HAP-1 (cell line): Measurements from ENCODE around the gene PRKD1.

ENCODE experiments used
- DNase-seq, 2 experiments: peaks; one replicate each; pipeline ENCODE4 v3.0.0-alpha.2; 2016 to 2020; ENCODE audit warnings: low spot score in 2 of 2
- H3K27me3 ChIP-seq: fragments of 250-450 bp; sonication (Bioruptor Pico); 2 replicates; pipeline ENCODE4 v1.5.1; 2020; ENCODE audit warnings: low read depth, mild to moderate bottlenecking, moderate library complexity
- H3K36me3 ChIP-seq: fragments of 250-450 bp; sonication (Bioruptor Pico); replicated peaks from 2 replicates; pipeline ENCODE4 v1.5.1; 2020; ENCODE audit warnings: mild to moderate bottlenecking
- H3K4me1 ChIP-seq: fragments of 250-450 bp; sonication (Bioruptor Pico); 2 replicates; pipeline ENCODE4 v1.5.1; 2020; ENCODE audit warnings: mild to moderate bottlenecking
- H3K4me3 ChIP-seq: fragments of 250-450 bp; sonication (Bioruptor Pico); 2 replicates; pipeline ENCODE4 v1.5.1; 2020; ENCODE audit warnings: mild to moderate bottlenecking, moderate library complexity
- H3K9me3 ChIP-seq: fragments of 250-450 bp; sonication (Bioruptor Pico); 2 replicates; pipeline ENCODE4 v1.5.1; 2020; ENCODE audit warnings: mild to moderate bottlenecking, moderate library complexity
- in situ Hi-C: fragments of 300-500 bp; cut with MboI; formaldehyde crosslinking; loops from 3 replicates; pipeline ENCODE4 v1.14.3; 2020; ENCODE audit warnings: low sequenced_read_pairs, inconsistent platforms, mixed read lengths

The PRKD1 gene

GRCh38 chr14:29927376-29928116, at the start of gene PRKD1:
PRKD1 (minus strand) TSS chr14:29927847.
- no peaks in the 10 kb centered on the region for H3K27me3 ChIP-seq
- no peaks in the 10 kb centered on the region for H3K36me3 ChIP-seq
- H3K4me1 ChIP-seq = peaks cover 18% of the 10 kb centered on the region
- peak within 1 kb of the TSS; percentile 57 for H3K4me3 ChIP-seq
- in situ Hi-C loops = no loop called here
- H3K9me3 ChIP-seq = no peaks in the 10 kb centered on the region
- DNase-seq = peak; percentile 62 to 80

DNA sequence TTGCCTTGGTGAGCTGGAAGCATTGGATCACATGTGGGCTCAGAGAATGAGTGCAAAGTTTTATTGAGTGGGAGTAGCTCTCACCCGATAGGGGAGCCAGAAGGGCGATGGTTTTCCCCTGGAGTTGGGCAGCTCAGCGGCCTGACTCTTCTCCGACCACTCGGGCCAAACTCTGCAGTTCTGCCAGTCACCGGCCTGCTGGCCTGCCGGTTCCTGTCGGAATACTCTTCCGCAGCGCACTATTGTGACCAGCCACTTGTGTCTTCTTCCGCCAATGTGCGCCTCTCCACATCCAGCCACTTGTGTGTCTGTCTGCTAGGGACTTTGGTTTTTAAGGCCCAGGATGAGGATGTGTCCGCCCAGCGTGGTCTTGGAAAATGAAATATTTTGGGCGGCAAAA, 43.5 kb upstream of the PRKD1 start:
- Histone ChIP-seq H3K36me3 (no peaks in the 10 kb centered on the region), H3K4me3 (no peak overlapping the region), H3K27me3 (peaks cover 3% of the 10 kb centered on the region; the same call in 1 of the 2 replicates), H3K9me3 (no peaks in the 10 kb centered on the region), H3K4me1 (no peaks in the 10 kb centered on the region)
- in situ Hi-C loops = no loop called here
- no peak for DNase-seq

GRCh38 chr14:29955087-29955486, 27.4 kb upstream of the PRKD1 start:
- no peaks in the 10 kb centered on the region for H3K27me3 ChIP-seq
- H3K4me3 ChIP-seq = no peak overlapping the region
- H3K4me1 ChIP-seq = no peaks in the 10 kb centered on the region
- no peaks in the 10 kb centered on the region for H3K9me3 ChIP-seq
- in situ Hi-C loops = no loop called here
- no peak for DNase-seq
- H3K36me3 ChIP-seq = no peaks in the 10 kb centered on the region

DNA sequence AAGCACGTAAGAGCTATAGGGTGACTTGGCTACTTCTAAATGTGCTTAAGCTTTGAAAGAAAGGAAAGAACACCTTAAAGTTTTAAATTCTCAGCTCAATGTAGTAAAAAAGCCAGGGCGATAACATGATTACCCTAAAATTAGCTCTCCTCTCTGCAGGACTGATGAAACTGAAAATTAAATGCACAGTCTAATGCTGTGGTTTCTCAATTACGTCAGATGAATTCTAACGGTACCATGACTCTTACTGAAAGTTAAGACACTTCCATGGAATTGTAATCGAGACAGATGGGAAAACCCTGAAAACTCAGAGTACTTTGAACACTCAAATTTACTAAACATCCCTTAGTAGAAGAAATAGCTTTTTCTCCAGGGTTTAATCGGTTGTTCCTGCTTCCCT, 25.9 kb upstream of the PRKD1 start:
- Histone ChIP-seq H3K4me3 (no peak overlapping the region), H3K4me1 (no peaks in the 10 kb centered on the region), H3K36me3 (no peaks in the 10 kb centered on the region), H3K27me3 (no peaks in the 10 kb centered on the region), H3K9me3 (no peaks in the 10 kb centered on the region)
- no peak for DNase-seq
- in situ Hi-C loops = no loop called here

- Histone ChIP-seq H3K4me3 (no peak overlapping the region), H3K4me1 (no peaks in the 10 kb centered on the region; the same call in 1 of the 2 replicates), H3K9me3 (peaks cover 4% of the 10 kb centered on the region; the same call in 1 of the 2 replicates), H3K36me3 (no peaks in the 10 kb centered on the region), H3K27me3 (no peaks in the 10 kb centered on the region)
- in situ Hi-C loops = no loop called here
- no peak for DNase-seq
Measured at GRCh38 chr14:29944091-29944490, 16.4 kb upstream of the PRKD1 start.

- H3K36me3 ChIP-seq = no peaks in the 10 kb centered on the region
- in situ Hi-C loops = no loop called here
- no peaks in the 10 kb centered on the region for H3K27me3 ChIP-seq
- DNase-seq = no peak
- H3K9me3 ChIP-seq = peaks cover 4% of the 10 kb centered on the region; the same call in 1 of the 2 replicates
- H3K4me3 ChIP-seq = no peak overlapping the region
- H3K4me1 ChIP-seq = no peaks in the 10 kb centered on the region; the same call in 1 of the 2 replicates
Measured at GRCh38 chr14:29941401-29941800, 13.8 kb upstream of the PRKD1 start.

GRCh38 chr14:29940482-29940881, 12.8 kb upstream of the PRKD1 start:
- no peaks in the 10 kb centered on the region; the same call in 1 of the 2 replicates for H3K4me1 ChIP-seq
- H3K36me3 ChIP-seq = no peaks in the 10 kb centered on the region
- in situ Hi-C loops = no loop called here
- peaks cover 4% of the 10 kb centered on the region; the same call in 1 of the 2 replicates for H3K9me3 ChIP-seq
- DNase-seq = no peak
- H3K4me3 ChIP-seq = no peak overlapping the region
- no peaks in the 10 kb centered on the region for H3K27me3 ChIP-seq

GRCh38 chr14:29937116-29937515, 9.5 kb upstream of the PRKD1 start:
- Histone ChIP-seq H3K9me3 (no peaks in the 10 kb centered on the region), H3K27me3 (no peaks in the 10 kb centered on the region), H3K36me3 (no peaks in the 10 kb centered on the region), H3K4me3 (no peak overlapping the region), H3K4me1 (no peaks in the 10 kb centered on the region; the same call in 1 of the 2 replicates)
- DNase-seq = no peak
- in situ Hi-C loops = no loop called here

GRCh38 chr14:29930283-29930682, 2.6 kb upstream of the PRKD1 start:
- no peaks in the 10 kb centered on the region for H3K27me3 ChIP-seq
- H3K4me3 ChIP-seq = no peak overlapping the region
- no peaks in the 10 kb centered on the region for H3K36me3 ChIP-seq
- in situ Hi-C loops = no loop called here
- H3K4me1 ChIP-seq = peaks cover 6% of the 10 kb centered on the region
- H3K9me3 ChIP-seq = no peaks in the 10 kb centered on the region
- no peak for DNase-seq

- H3K27me3 ChIP-seq = no peaks in the 10 kb centered on the region
- H3K4me3 ChIP-seq = peak overlapping the region; percentile 26
- in situ Hi-C loops = no loop called here
- DNase-seq = no peak
- H3K36me3 ChIP-seq = no peaks in the 10 kb centered on the region
- H3K4me1 ChIP-seq = peaks cover 18% of the 10 kb centered on the region
- no peaks in the 10 kb centered on the region for H3K9me3 ChIP-seq
Measured at GRCh38 chr14:29928117-29928640, 532 bp upstream of the PRKD1 start.

DNA sequence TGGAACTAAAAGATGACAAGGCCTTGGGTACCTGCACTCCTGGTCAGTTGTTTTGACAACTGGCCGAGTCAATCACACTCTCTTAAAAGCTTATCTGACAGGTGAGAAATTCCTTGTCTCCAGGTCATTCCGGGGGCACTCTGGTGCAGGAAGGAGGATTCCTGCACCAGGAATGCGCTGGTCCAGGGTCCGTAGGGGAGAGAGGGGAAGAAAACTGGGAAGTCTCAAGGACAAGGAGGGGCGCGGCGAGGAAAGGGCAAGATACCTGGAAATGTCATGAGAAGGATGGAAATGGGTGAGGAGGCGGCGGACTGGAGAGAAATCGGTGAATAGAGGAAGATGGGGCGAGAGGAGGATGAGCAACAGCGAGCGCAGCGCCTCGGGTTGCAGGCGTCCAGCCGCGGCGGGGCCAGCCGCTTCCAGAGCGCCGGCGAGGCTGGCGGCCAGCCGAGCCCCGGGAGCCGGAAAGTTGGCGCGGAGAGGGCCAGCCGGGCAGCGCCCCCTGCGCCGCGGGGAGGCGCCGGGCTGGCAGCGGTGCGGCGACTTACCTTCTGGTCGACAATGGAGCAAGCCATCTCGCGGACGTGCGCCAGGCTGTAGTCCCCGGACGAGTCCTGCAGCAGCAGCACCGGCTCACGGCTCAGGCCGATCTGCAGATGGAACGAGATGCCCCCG, 809 bp downstream of the PRKD1 start:
- no peaks in the 10 kb centered on the region for H3K27me3 ChIP-seq
- peak; percentile 28 to 60 for DNase-seq
- no peaks in the 10 kb centered on the region for H3K9me3 ChIP-seq
- H3K4me3 ChIP-seq = peak overlapping the region; percentile 57
- H3K36me3 ChIP-seq = no peaks in the 10 kb centered on the region
- peaks cover 18% of the 10 kb centered on the region for H3K4me1 ChIP-seq
- in situ Hi-C loops = no loop called here

DNA sequence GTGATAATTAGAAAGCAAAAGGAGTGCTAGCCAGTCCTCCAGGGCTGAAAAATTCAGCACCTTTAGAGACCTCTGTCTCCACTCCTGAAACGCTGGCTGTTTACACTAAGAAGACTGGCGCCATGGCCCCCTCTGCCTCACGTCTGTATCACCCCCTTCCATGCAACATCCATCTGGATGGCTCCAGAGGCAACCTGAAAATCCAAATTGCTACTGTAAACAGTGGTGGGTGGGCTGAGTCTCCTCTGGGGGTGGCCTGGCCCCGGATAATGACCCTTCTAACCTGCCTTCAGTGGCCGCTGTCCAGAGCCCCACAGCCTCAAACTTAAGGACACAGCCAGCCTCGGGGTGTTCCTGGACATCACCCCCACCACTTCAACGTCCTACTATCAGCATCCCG, 1.4 kb downstream of the PRKD1 start:
- no peaks in the 10 kb centered on the region for H3K36me3 ChIP-seq
- H3K27me3 ChIP-seq = no peaks in the 10 kb centered on the region
- peak overlapping the region; percentile 57 for H3K4me3 ChIP-seq
- peaks cover 18% of the 10 kb centered on the region for H3K4me1 ChIP-seq
- in situ Hi-C loops = no loop called here
- no peaks in the 10 kb centered on the region for H3K9me3 ChIP-seq
- peak in 1 of 2 experiments; percentile 18 for DNase-seq

DNA sequence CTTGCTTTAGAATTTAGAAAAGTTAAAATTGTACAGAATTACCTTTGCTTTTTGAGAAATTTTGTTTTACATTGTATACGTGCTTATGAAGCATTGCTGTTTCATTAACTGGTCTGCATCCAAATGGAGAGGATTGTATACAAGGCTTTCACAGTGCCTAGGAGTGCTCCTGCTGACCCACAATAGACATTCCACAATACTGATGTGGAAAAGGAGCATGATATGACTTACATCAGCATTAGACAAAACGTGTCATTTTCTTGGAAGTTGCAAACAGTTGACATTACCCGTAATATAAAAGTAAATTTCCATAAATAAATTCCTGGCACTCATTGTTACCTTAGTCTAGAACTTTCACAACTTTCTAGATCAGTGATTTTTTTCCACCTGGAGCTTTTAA, 1.9 kb downstream of the PRKD1 start:
- Histone ChIP-seq H3K27me3 (no peaks in the 10 kb centered on the region), H3K4me1 (peaks cover 18% of the 10 kb centered on the region), H3K36me3 (no peaks in the 10 kb centered on the region), H3K4me3 (peak overlapping the region; percentile 57), H3K9me3 (no peaks in the 10 kb centered on the region)
- DNase-seq = no peak
- in situ Hi-C loops = no loop called here

GRCh38 chr14:29925101-29925722, 2.4 kb downstream of the PRKD1 start:
- Histone ChIP-seq H3K4me3 (peak overlapping the region; percentile 57), H3K4me1 (peaks cover 18% of the 10 kb centered on the region), H3K36me3 (no peaks in the 10 kb centered on the region), H3K27me3 (no peaks in the 10 kb centered on the region), H3K9me3 (no peaks in the 10 kb centered on the region)
- DNase-seq = peak in 1 of 2 experiments; percentile 12
- in situ Hi-C loops = no loop called here
